H1 (cell line): Measurements from ENCODE around the gene SPN. TPM values are rescaled to one million over a fixed set of nuclear protein-coding genes. Genes with fewer than 3 reads are reported as not detected.

Experiments
- CTCF ChIA-PET: fragments of 300-600 bp; sonication (Branson Sonifier 250); formaldehyde crosslinking; loops from one replicate; lab custom pipeline; 2021; ENCODE audit not compliant: partially characterized antibody; lab: Charles Lee
- POLR2A ChIA-PET: fragments of 300-600 bp; sonication (Branson Sonifier 250); formaldehyde crosslinking; loops from one replicate; lab custom pipeline; 2021; ENCODE audit warnings: inconsistent platforms; ENCODE audit not compliant: partially characterized antibody; lab: Charles Lee
- DNase-seq, 2 experiments: peaks; one replicate each; pipeline versions ENCODE4 v3.0.0 to v3.0.0-alpha.2; 2010 to 2022; ENCODE audit warnings: low spot score in 2 of 2, low read depth in 1 of 2, mixed read lengths in 1 of 2
- FAIRE-seq: peaks from 2 replicates; lab custom pipeline; 2011; peaks lifted over from hg19 to GRCh38; lab: Jason Lieb, UNC
- H2AFZ ChIP-seq: 2 replicates; pipeline ENCODE4 v1.8.1; 2012; ENCODE audit warnings: low read length, inconsistent platforms
- H2AK5ac ChIP-seq: 2 replicates; pipeline ENCODE4 v1.6.1; 2013; ENCODE audit warnings: low read depth, low read length
- H2BK120ac ChIP-seq: replicated peaks from 2 replicates; pipeline ENCODE3; 2013; ENCODE audit warnings: low read depth, low read length, inconsistent platforms
- H2BK12ac ChIP-seq: 2 replicates; pipeline ENCODE4 v1.6.1; 2013; ENCODE audit warnings: low read depth, low read length
- H2BK15ac ChIP-seq: 2 replicates; pipeline ENCODE4 v1.6.1; 2013; ENCODE audit warnings: low read length
- H2BK20ac ChIP-seq: 2 replicates; pipeline ENCODE4 v1.6.1; 2013; ENCODE audit warnings: low read length
- H2BK5ac ChIP-seq: 2 replicates; pipeline ENCODE4 v1.6.1; 2013; ENCODE audit warnings: low read depth, low read length
- H3K14ac ChIP-seq: 2 replicates; pipeline ENCODE4 v1.6.1; 2013; ENCODE audit warnings: inconsistent platforms; ENCODE audit not compliant: insufficient read length
- H3K18ac ChIP-seq: 2 replicates; pipeline ENCODE4 v1.6.1; 2013; ENCODE audit warnings: low read length; ENCODE audit errors: extremely low read depth
- H3K23ac ChIP-seq: 2 replicates; pipeline ENCODE4 v1.6.1; 2013; ENCODE audit warnings: inconsistent platforms; ENCODE audit not compliant: insufficient read length
- H3K23me2 ChIP-seq: 2 replicates; pipeline ENCODE4 v1.6.1; 2013; ENCODE audit warnings: low read depth, low read length
- H3K27ac ChIP-seq: 2 replicates; pipeline ENCODE4 v1.6.1; 2011; ENCODE audit warnings: low read depth, low read length, inconsistent platforms
- H3K27me3 ChIP-seq, 4 experiments: replicated peaks in 1 of 4; 1 replicate in 1 of 4; 2 replicates in 3 of 4; pipeline versions ENCODE4 v1.6.1 to v1.8.1; 2011 to 2013; ENCODE audit warnings: low read length in 3 of 4, mild to moderate bottlenecking in 3 of 4, inconsistent platforms in 2 of 4, mixed read lengths in 2 of 4, moderate library complexity in 1 of 4; ENCODE audit not compliant: control insufficient read depth in 3 of 4, insufficient read depth in 3 of 4; ENCODE audit errors: extremely low read depth in 1 of 4
- H3K36me3 ChIP-seq, 4 experiments: 2 replicates each; pipeline versions ENCODE4 v1.6.1 to v1.8.1; 2011 to 2013; ENCODE audit warnings: mild to moderate bottlenecking in 4 of 4, low read length in 3 of 4, moderate library complexity in 2 of 4, control low read depth in 1 of 4, inconsistent platforms in 1 of 4; ENCODE audit not compliant: insufficient read depth in 4 of 4, control insufficient read depth in 2 of 4
- H3K4ac ChIP-seq: replicated peaks from 2 replicates; pipeline ENCODE3; 2013; ENCODE audit warnings: low read length, low read depth, mixed read lengths, inconsistent platforms; ENCODE audit not compliant: insufficient read length
- H3K4me1 ChIP-seq, 4 experiments: replicated peaks in 1 of 4; 1 replicate in 1 of 4; 2 replicates in 3 of 4; pipeline versions ENCODE4 v1.6.1 to v1.8.1; 2011 to 2013; ENCODE audit warnings: low read length in 3 of 4, inconsistent platforms in 2 of 4, mixed read lengths in 1 of 4; ENCODE audit not compliant: insufficient read depth in 4 of 4, control insufficient read depth in 3 of 4
- H3K4me2 ChIP-seq, 2 experiments: 2 replicates each; pipeline versions ENCODE4 v1.6.1 to v1.8.1; 2011 to 2013; ENCODE audit warnings: low read depth in 2 of 2, low read length in 2 of 2, control low read depth in 1 of 2, inconsistent platforms in 1 of 2, mild to moderate bottlenecking in 1 of 2; ENCODE audit not compliant: insufficient read depth in 1 of 2
- H3K4me3 ChIP-seq, 4 experiments: fragments of 200-600, 300-600 bp in 1 of 4; sonication (generic), shearing (Covaris generic), sonication (Bioruptor Twin) in 1 of 4; 2 replicates each; pipeline versions ENCODE4 v1.5.1 to v1.8.1; 2011 to 2016; ENCODE audit warnings: low read length in 4 of 4, low read depth in 3 of 4, control low read depth in 2 of 4, inconsistent platforms in 2 of 4, mild to moderate bottlenecking in 2 of 4, mixed read lengths in 1 of 4, moderate library complexity in 1 of 4; ENCODE audit not compliant: insufficient read depth in 2 of 4; ENCODE audit errors: extremely low read depth in 1 of 4
- H3K56ac ChIP-seq: replicated peaks from 2 replicates; pipeline ENCODE3; 2013; ENCODE audit warnings: low read depth, mild to moderate bottlenecking, mixed read lengths, low read length, inconsistent platforms; ENCODE audit not compliant: insufficient read length
- H3K79me1 ChIP-seq: 2 replicates; pipeline ENCODE4 v1.6.1; 2013; ENCODE audit warnings: low read depth, low read length, control low read depth
- H3K79me2 ChIP-seq, 2 experiments: 2 replicates each; pipeline versions ENCODE4 v1.6.1 to v1.8.1; 2012 to 2013; ENCODE audit warnings: low read length in 2 of 2, mild to moderate bottlenecking in 2 of 2, inconsistent platforms in 1 of 2; ENCODE audit not compliant: insufficient read depth in 2 of 2, control insufficient read depth in 1 of 2
- H3K9ac ChIP-seq, 4 experiments: replicated peaks in 1 of 4; 1 replicate in 1 of 4; 2 replicates in 3 of 4; pipeline versions ENCODE4 v1.6.1 to v1.8.1; 2011 to 2013; ENCODE audit warnings: low read depth in 3 of 4, low read length in 3 of 4, control low read depth in 2 of 4, mild to moderate bottlenecking in 2 of 4, moderate library complexity in 2 of 4, inconsistent platforms in 1 of 4; ENCODE audit errors: extremely low read depth in 1 of 4
- H3K9me3 ChIP-seq, 2 experiments: 2 replicates each; pipeline versions ENCODE4 v1.6.1 to v1.8.1; 2012 to 2013; ENCODE audit warnings: mild to moderate bottlenecking in 2 of 2, moderate library complexity in 2 of 2, control low read depth in 1 of 2, inconsistent platforms in 1 of 2, low read depth in 1 of 2, low read length in 1 of 2, mixed read lengths in 1 of 2; ENCODE audit not compliant: insufficient read depth in 2 of 2
- H4K20me1 ChIP-seq, 2 experiments: replicated peaks in 1 of 2; 2 replicates each; pipeline versions ENCODE3 to v1.8.1; 2011 to 2013; ENCODE audit warnings: inconsistent platforms in 2 of 2, low read length in 2 of 2, mild to moderate bottlenecking in 1 of 2; ENCODE audit not compliant: insufficient read depth in 2 of 2, control insufficient read depth in 1 of 2
- H4K5ac ChIP-seq: 2 replicates; pipeline ENCODE4 v1.6.1; 2013; ENCODE audit warnings: low read length, low read depth, mixed read lengths, inconsistent platforms; ENCODE audit not compliant: insufficient read length
- H4K8ac ChIP-seq: 2 replicates; pipeline ENCODE4 v1.8.0; 2013; ENCODE audit warnings: mild to moderate bottlenecking, moderate library complexity, low read length, inconsistent platforms; ENCODE audit not compliant: insufficient read depth; ENCODE audit errors: extremely low read depth
- H4K91ac ChIP-seq: replicated peaks from 2 replicates; pipeline ENCODE3; 2013; ENCODE audit warnings: low read length, mixed read lengths, inconsistent platforms; ENCODE audit not compliant: insufficient read length
- CHD2 ChIP-seq: IDR thresholded peaks from 2 replicates; pipeline ENCODE4 v1.6.1; 2012; ENCODE audit warnings: low read length, improper control_type of control experiment
- WGBS, 2 experiments: shearing (Covaris generic) in 1 of 2; methylation state at CpG; one replicate each; pipeline versions ENCODE4 v1.1.6 to v1.1.7; 2013 to 2015; ENCODE audit warnings: low lambda C conversion rate in 2 of 2, mixed read lengths in 2 of 2, inconsistent platforms in 1 of 2, low coverage in 1 of 2, missing lambda C conversion rate in 1 of 2; ENCODE audit not compliant: insufficient replicate concordance in 2 of 2, insufficient coverage in 1 of 2, insufficient read length in 1 of 2; ENCODE audit errors: extremely low coverage in 1 of 2, missing lambda C conversion rate in 1 of 2; 5-methylcytosine and 5-hydroxymethylcytosine counted together
- polyA plus RNA-seq, 7 experiments: library from polyadenylated mRNA; depleted of rRNA in 3 of 7; stranded (reverse) in 5 of 7; unstranded in 2 of 7; fragments of >200 nt in 5 of 7; fragments of 200-250 nt in 2 of 7; gene quantifications; 1 replicate in 5 of 7; 2 replicates in 1 of 7; 4 replicates in 1 of 7; pipeline versions ENCODE4 v1.2.1 to v1.2.3, GENCODE V29; 2011 to 2013; ENCODE audit warnings: missing spikeins in 2 of 7, mixed read lengths in 2 of 7
- total RNA-seq: library from RNA; stranded (reverse); fragmentation: NEBNext Ultra II Directional; extraction: Animal tissue kit (Norgen Biotek cat#: 25700); gene quantifications from 2 replicates; pipeline ENCODE4 v1.2.1, GENCODE V29; 2021

The SPN gene
- total and polyA plus RNA-seq, 2 of the 8 experiments (the other 6 are each of a cell fraction or from before 2014, with no cell fraction given) = 1.5 to 1.8 TPM

GRCh38 chr16:29696881-29697331 is 33.9 kb downstream of the SPN start:
- Histone ChIP-seq H3K23me2 (no peaks in the 10 kb centered on the region), H3K27me3 (no peaks in the 10 kb centered on the region), H3K4me3 (no peak overlapping the region), H2BK5ac (no peak overlapping the region), H3K9ac (no peak overlapping the region), H3K4ac (no peak overlapping the region), H3K36me3 (peaks cover 3 to 20% (median 12%) of the 10 kb centered on the region in 4 experiments; a peak in 7 of 8 replicates), H2AFZ (no peak overlapping the region), H2BK12ac (no peak overlapping the region), H3K4me1 (peaks cover 0 to 11% (median 3%) of the 10 kb centered on the region in 4 experiments; a peak in 5 of 7 replicates), H4K91ac (no peak overlapping the region), H3K23ac (no peak overlapping the region), H3K56ac (no peak overlapping the region), H4K8ac (no peak overlapping the region; the same call in 1 of the 2 replicates), H3K14ac (no peak overlapping the region), H2BK15ac (no peak overlapping the region), H3K79me2 (peaks cover 0 to 11% of the 10 kb centered on the region in 2 experiments; a peak in 2 of 4 replicates), H4K5ac (no peak overlapping the region), H3K9me3 (0 out of 4 replicates have a peak, but pooled peaks cover 0 to 6% of the 10 kb centered on the region in 2 experiments), H2AK5ac (no peak overlapping the region), H2BK20ac (no peak overlapping the region), H4K20me1 (peaks cover 0 to 4% of the 10 kb centered on the region in 2 experiments), H2BK120ac (no peak overlapping the region), H3K79me1 (no peaks in the 10 kb centered on the region), H3K4me2 (no peak overlapping the region), H3K27ac (no peak overlapping the region), H3K18ac (no peak overlapping the region)
- WGBS, 2 experiments = 93% methylated on average over 18 of the region's 21 CpGs; no CpG with 5 or more reads in 1 of the 2 experiments
- CTCF ChIA-PET = interaction anchor here (0.6 to 11.5 kb wide), 5 partner anchors 10 to 274 kb away, joined by 3 to 138 read pairs (median 3); no protein-coding TSS in a partner anchor
- no peak for TF ChIP-seq CHD2
- no peak for DNase-seq
- no peak for FAIRE-seq
- POLR2A ChIA-PET = interaction anchor here (0.9 to 20.4 kb wide), 10 partner anchors 10 to 116 kb away, joined by 3 to 490 read pairs (median 5); partner anchors contain the start of gene QPRT
